GM21786 (cell line): Measurements from ENCODE around the gene NOXA1.

Experiments used
- ATAC-seq: cut with Tn5 transposase; IDR thresholded peaks from one replicate; pipeline ENCODE4 v1.9.1; 2021; ENCODE audit not compliant: unreplicated experiment

Gene NOXA1

GRCh38 chr9:137387891-137388560 is 35.2 kb upstream of the NOXA1 start:
- no peak for ATAC-seq

- no peak for ATAC-seq
These were observed 34.4 kb upstream of the NOXA1 start for GRCh38 chr9:137388589-137389427.

GRCh38 chr9:137389428-137389746 is 33.8 kb upstream of the NOXA1 start:
- no peak for ATAC-seq

- ATAC-seq, result no peak
These were observed 32.4 kb upstream of the NOXA1 start for GRCh38 chr9:137390553-137391410.

GRCh38 chr9:137391411-137391754 is 31.8 kb upstream of the NOXA1 start:
- no peak for ATAC-seq

- no peak for ATAC-seq
These were observed 30.8 kb upstream of the NOXA1 start for GRCh38 chr9:137392232-137393007.

GRCh38 chr9:137393176-137394150 is 29.7 kb upstream of the NOXA1 start:
- ATAC-seq, result no peak

GRCh38 chr9:137394866-137395665 is 28.1 kb upstream of the NOXA1 start:
- ATAC-seq, result no peak

GRCh38 chr9:137395666-137396010 is 27.6 kb upstream of the NOXA1 start:
- no peak for ATAC-seq

- no peak for ATAC-seq
These were observed 27.0 kb upstream of the NOXA1 start for GRCh38 chr9:137396227-137396626.

GRCh38 chr9:137396634-137397367 is 26.4 kb upstream of the NOXA1 start:
- no peak for ATAC-seq

GRCh38 chr9:137397675-137398423 is 25.3 kb upstream of the NOXA1 start:
- ATAC-seq, result no peak

- ATAC-seq, result no peak
These were observed 24.4 kb upstream of the NOXA1 start for GRCh38 chr9:137398561-137399468.

GRCh38 chr9:137402746-137403145 is 20.4 kb upstream of the NOXA1 start:
- no peak for ATAC-seq

GRCh38 chr9:137403269-137403668 is 19.9 kb upstream of the NOXA1 start:
- ATAC-seq, result no peak

- no peak for ATAC-seq
These were observed 18.1 kb upstream of the NOXA1 start for GRCh38 chr9:137404961-137405567.
